ENCODE measurements around the gene SPAG16.
A peak's percentile ranks its signal among the peaks of the same experiment; 100 is the strongest.
"Not testable (repeated sequence)": the region's sequence is repeated elsewhere in the genome, so short reads cannot be mapped to it uniquely, and the experiment has no call there.

SPAG16 gene

GRCh38 chr2:214062279-214062678, 778.0 kb downstream of the SPAG16 start:
- not testable (repeated sequence) for H3K4me3 ChIP-seq (ENCODE audit: low read depth in 1 of 2, low read length in 2 of 2); H3K27me3 ChIP-seq (ENCODE audit: control insufficient read depth in 1 of 2, insufficient read depth in 2 of 2, low read length in 2 of 2); H3K4me1 ChIP-seq (ENCODE audit: insufficient read depth, low read length); H3K27ac ChIP-seq (ENCODE audit: low read depth, low read length); H3K36me3 ChIP-seq (ENCODE audit: insufficient read depth, low read length); H3K9ac ChIP-seq (ENCODE audit: low read length); H3K9me3 ChIP-seq (ENCODE audit: low read length)

- no peak overlapping the region for H3K4me3 ChIP-seq (ENCODE audit: low read depth in 1 of 2, low read length in 2 of 2)
- H3K27me3 ChIP-seq (ENCODE audit: control insufficient read depth in 1 of 2, insufficient read depth in 2 of 2, low read length in 2 of 2), result no peaks in the 10 kb centered on the region
- no peak overlapping the region for H3K9ac ChIP-seq (ENCODE audit: low read length)
- H3K36me3 ChIP-seq (ENCODE audit: insufficient read depth, low read length), result no peaks in the 10 kb centered on the region
- H3K4me1 ChIP-seq (ENCODE audit: insufficient read depth, low read length), result peaks cover 14% of the 10 kb centered on the region
- H3K27ac ChIP-seq (ENCODE audit: low read depth, low read length), result no peak overlapping the region
- H3K9me3 ChIP-seq (ENCODE audit: low read length), result no peaks in the 10 kb centered on the region
Observed at GRCh38 chr2:214064471-214064870, 780.2 kb downstream of the SPAG16 start.

- no peak overlapping the region for H3K9ac ChIP-seq (ENCODE audit: low read length)
- H3K4me1 ChIP-seq (ENCODE audit: insufficient read depth, low read length), result peaks cover 20% of the 10 kb centered on the region
Observed at GRCh38 chr2:214066862-214067261, 782.6 kb downstream of the SPAG16 start.

GRCh38 chr2:214069254-214069653, 785.0 kb downstream of the SPAG16 start:
- Histone ChIP-seq H3K4me1 (ENCODE audit: insufficient read depth, low read length) (peaks cover 19% of the 10 kb centered on the region), H3K9ac (ENCODE audit: low read length) (no peak overlapping the region), H3K36me3 (ENCODE audit: insufficient read depth, low read length) (no peaks in the 10 kb centered on the region), H3K27me3 (ENCODE audit: control insufficient read depth in 1 of 2, insufficient read depth in 2 of 2, low read length in 2 of 2) (no peaks in the 10 kb centered on the region), H3K4me3 (ENCODE audit: low read depth in 1 of 2, low read length in 2 of 2) (no peak overlapping the region), H3K9me3 (ENCODE audit: low read length) (no peaks in the 10 kb centered on the region), H3K27ac (ENCODE audit: low read depth, low read length) (peak overlapping the region; percentile 49)

More at GRCh38 chr2:214066862-214067261, 782.6 kb downstream of the SPAG16 start:
- no peak overlapping the region for H3K27ac ChIP-seq (ENCODE audit: low read depth, low read length)
- no peaks in the 10 kb centered on the region for H3K36me3 ChIP-seq (ENCODE audit: insufficient read depth, low read length)
- H3K4me3 ChIP-seq (ENCODE audit: low read depth in 1 of 2, low read length in 2 of 2), result no peak overlapping the region
- no peaks in the 10 kb centered on the region for H3K9me3 ChIP-seq (ENCODE audit: low read length)
- no peaks in the 10 kb centered on the region for H3K27me3 ChIP-seq (ENCODE audit: control insufficient read depth in 1 of 2, insufficient read depth in 2 of 2, low read length in 2 of 2)

GRCh38 chr2:214075456-214075855, 791.2 kb downstream of the SPAG16 start:
- H3K4me3 ChIP-seq (ENCODE audit: low read depth in 1 of 2, low read length in 2 of 2), result no peak overlapping the region
- no peaks in the 10 kb centered on the region for H3K27me3 ChIP-seq (ENCODE audit: control insufficient read depth in 1 of 2, insufficient read depth in 2 of 2, low read length in 2 of 2)

GRCh38 chr2:214076527-214076926, 792.3 kb downstream of the SPAG16 start:
- H3K27ac ChIP-seq (ENCODE audit: low read depth, low read length), result no peak overlapping the region
- no peaks in the 10 kb centered on the region for H3K27me3 ChIP-seq (ENCODE audit: control insufficient read depth in 1 of 2, insufficient read depth in 2 of 2, low read length in 2 of 2)
- no peak overlapping the region for H3K9ac ChIP-seq (ENCODE audit: low read length)
- no peaks in the 10 kb centered on the region for H3K36me3 ChIP-seq (ENCODE audit: insufficient read depth, low read length)
- H3K4me3 ChIP-seq (ENCODE audit: low read depth in 1 of 2, low read length in 2 of 2), result no peak overlapping the region
- H3K9me3 ChIP-seq (ENCODE audit: low read length), result no peaks in the 10 kb centered on the region
- no peaks in the 10 kb centered on the region for H3K4me1 ChIP-seq (ENCODE audit: insufficient read depth, low read length)

More at GRCh38 chr2:214075456-214075855, 791.2 kb downstream of the SPAG16 start:
- Histone ChIP-seq H3K36me3 (ENCODE audit: insufficient read depth, low read length) (no peaks in the 10 kb centered on the region), H3K9me3 (ENCODE audit: low read length) (no peaks in the 10 kb centered on the region), H3K4me1 (ENCODE audit: insufficient read depth, low read length) (no peaks in the 10 kb centered on the region), H3K9ac (ENCODE audit: low read length) (no peak overlapping the region), H3K27ac (ENCODE audit: low read depth, low read length) (no peak overlapping the region)

GRCh38 chr2:214077727-214078126, 793.5 kb downstream of the SPAG16 start:
- Histone ChIP-seq H3K4me3 (ENCODE audit: low read depth in 1 of 2, low read length in 2 of 2) (no peak overlapping the region), H3K27me3 (ENCODE audit: control insufficient read depth in 1 of 2, insufficient read depth in 2 of 2, low read length in 2 of 2) (no peaks in the 10 kb centered on the region), H3K9ac (ENCODE audit: low read length) (no peak overlapping the region), H3K36me3 (ENCODE audit: insufficient read depth, low read length) (no peaks in the 10 kb centered on the region), H3K27ac (ENCODE audit: low read depth, low read length) (no peak overlapping the region), H3K4me1 (ENCODE audit: insufficient read depth, low read length) (no peaks in the 10 kb centered on the region), H3K9me3 (ENCODE audit: low read length) (no peaks in the 10 kb centered on the region)

- Histone ChIP-seq H3K9ac (ENCODE audit: low read length) (no peak overlapping the region), H3K9me3 (ENCODE audit: low read length) (no peaks in the 10 kb centered on the region), H3K27me3 (ENCODE audit: control insufficient read depth in 1 of 2, insufficient read depth in 2 of 2, low read length in 2 of 2) (no peaks in the 10 kb centered on the region), H3K4me3 (ENCODE audit: low read depth in 1 of 2, low read length in 2 of 2) (no peak overlapping the region), H3K4me1 (ENCODE audit: insufficient read depth, low read length) (no peaks in the 10 kb centered on the region), H3K27ac (ENCODE audit: low read depth, low read length) (no peak overlapping the region), H3K36me3 (ENCODE audit: insufficient read depth, low read length) (no peaks in the 10 kb centered on the region)
Observed at GRCh38 chr2:214079032-214079431, 794.8 kb downstream of the SPAG16 start.

GRCh38 chr2:214088536-214088935, 804.3 kb downstream of the SPAG16 start:
- Histone ChIP-seq H3K9me3 (ENCODE audit: low read length) (no peaks in the 10 kb centered on the region), H3K36me3 (ENCODE audit: insufficient read depth, low read length) (no peaks in the 10 kb centered on the region), H3K4me3 (ENCODE audit: low read depth in 1 of 2, low read length in 2 of 2) (no peak overlapping the region), H3K27ac (ENCODE audit: low read depth, low read length) (no peak overlapping the region), H3K9ac (ENCODE audit: low read length) (no peak overlapping the region), H3K27me3 (ENCODE audit: control insufficient read depth in 1 of 2, insufficient read depth in 2 of 2, low read length in 2 of 2) (no peaks in the 10 kb centered on the region), H3K4me1 (ENCODE audit: insufficient read depth, low read length) (no peaks in the 10 kb centered on the region)

GRCh38 chr2:214096208-214096715, 812.0 kb downstream of the SPAG16 start:
- no peaks in the 10 kb centered on the region for H3K4me1 ChIP-seq (ENCODE audit: insufficient read depth, low read length)
- H3K27ac ChIP-seq (ENCODE audit: low read depth, low read length), result no peak overlapping the region
- H3K9me3 ChIP-seq (ENCODE audit: low read length), result no peaks in the 10 kb centered on the region
- no peak overlapping the region for H3K9ac ChIP-seq (ENCODE audit: low read length)
- H3K27me3 ChIP-seq (ENCODE audit: control insufficient read depth in 1 of 2, insufficient read depth in 2 of 2, low read length in 2 of 2), result no peaks in the 10 kb centered on the region
- H3K36me3 ChIP-seq (ENCODE audit: insufficient read depth, low read length), result no peaks in the 10 kb centered on the region
- H3K4me3 ChIP-seq (ENCODE audit: low read depth in 1 of 2, low read length in 2 of 2), result no peak overlapping the region

- H3K36me3 ChIP-seq (ENCODE audit: insufficient read depth, low read length), result no peaks in the 10 kb centered on the region
- no peak overlapping the region for H3K27ac ChIP-seq (ENCODE audit: low read depth, low read length)
Observed at GRCh38 chr2:214098811-214099210, 814.5 kb downstream of the SPAG16 start.

GRCh38 chr2:214100488-214100887, 816.2 kb downstream of the SPAG16 start:
- no peaks in the 10 kb centered on the region for H3K27me3 ChIP-seq (ENCODE audit: control insufficient read depth in 1 of 2, insufficient read depth in 2 of 2, low read length in 2 of 2)
- H3K36me3 ChIP-seq (ENCODE audit: insufficient read depth, low read length), result no peaks in the 10 kb centered on the region
- no peak overlapping the region for H3K27ac ChIP-seq (ENCODE audit: low read depth, low read length)
- no peak overlapping the region for H3K9ac ChIP-seq (ENCODE audit: low read length)
- H3K4me1 ChIP-seq (ENCODE audit: insufficient read depth, low read length), result no peaks in the 10 kb centered on the region
- H3K9me3 ChIP-seq (ENCODE audit: low read length), result no peaks in the 10 kb centered on the region
- no peak overlapping the region for H3K4me3 ChIP-seq (ENCODE audit: low read depth in 1 of 2, low read length in 2 of 2)

More at GRCh38 chr2:214098811-214099210, 814.5 kb downstream of the SPAG16 start:
- Histone ChIP-seq H3K4me1 (ENCODE audit: insufficient read depth, low read length) (no peaks in the 10 kb centered on the region), H3K9me3 (ENCODE audit: low read length) (no peaks in the 10 kb centered on the region), H3K27me3 (ENCODE audit: control insufficient read depth in 1 of 2, insufficient read depth in 2 of 2, low read length in 2 of 2) (no peaks in the 10 kb centered on the region), H3K4me3 (ENCODE audit: low read depth in 1 of 2, low read length in 2 of 2) (no peak overlapping the region), H3K9ac (ENCODE audit: low read length) (no peak overlapping the region)

All from muscle layer of colon (tissue), 2 donors.